Peyer's patch (tissue), 4 donors: ENCODE measurements around the gene DAPK3.

ENCODE experiments used
- POLR2A ChIP-seq, 2 donors: fragments of 450-650 bp; IDR thresholded peaks; one replicate each; pipeline ENCODE4 v1.5.1; 2017; ENCODE audit warnings: antibody characterized with exemption in 2 of 2, mild to moderate bottlenecking in 2 of 2, moderate library complexity in 2 of 2
- TF ChIP-seq, protein P1 (sequence below), 6 experiments: fragments of 450-650 bp in 4 of 6; fragments of 200-600 bp in 2 of 6; sonication (generic) in 1 of 6; IDR thresholded peaks; one replicate each; pipeline ENCODE4 v1.5.1; 2017 to 2019; ENCODE audit warnings: antibody characterized with exemption in 6 of 6, mild to moderate bottlenecking in 3 of 6, moderate library complexity in 1 of 6

DNA sequence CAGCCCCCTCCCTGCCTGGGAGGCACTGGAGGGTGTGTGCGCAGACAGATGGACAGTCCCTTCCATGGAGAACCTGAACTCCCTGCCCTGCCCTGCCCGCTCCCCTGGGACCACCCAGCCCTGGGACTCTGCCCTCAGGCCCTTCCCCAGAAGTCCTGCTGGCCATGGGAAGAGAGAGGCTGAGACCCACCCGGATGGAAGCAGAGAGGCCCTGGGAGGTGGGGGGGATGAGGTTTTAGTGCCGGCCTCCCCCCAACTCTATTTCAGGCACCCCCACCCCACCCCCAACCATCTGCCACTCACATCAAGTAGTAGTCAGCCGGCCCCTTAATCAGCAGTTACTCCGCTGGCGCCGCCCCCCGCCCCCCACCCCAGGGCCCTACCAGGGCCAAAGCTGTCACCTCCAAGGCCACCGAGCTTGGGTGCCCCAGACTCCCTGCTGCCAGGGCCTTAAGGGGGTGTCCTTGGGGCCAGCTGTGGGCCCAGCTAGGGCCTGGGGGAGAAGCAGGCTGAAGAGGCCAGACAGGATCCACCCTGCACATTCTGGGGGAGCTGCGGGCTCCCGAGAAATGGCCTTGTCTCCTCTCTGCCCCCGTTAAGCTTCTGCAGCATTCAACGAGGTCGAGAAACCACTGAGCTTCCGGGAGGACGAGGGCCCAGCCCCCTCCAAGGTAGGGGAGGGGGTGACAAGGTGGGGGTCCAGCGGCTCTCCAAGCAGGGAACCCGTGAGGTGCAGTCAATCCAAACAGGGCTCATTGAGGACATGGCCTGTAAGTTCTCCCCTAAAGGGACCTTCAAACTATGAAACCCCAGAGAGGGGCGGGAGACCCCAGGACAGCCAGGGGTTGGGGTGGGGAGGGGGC is 20.7 kb downstream of the DAPK3 start:
- TF ChIP-seq, protein P1, sequence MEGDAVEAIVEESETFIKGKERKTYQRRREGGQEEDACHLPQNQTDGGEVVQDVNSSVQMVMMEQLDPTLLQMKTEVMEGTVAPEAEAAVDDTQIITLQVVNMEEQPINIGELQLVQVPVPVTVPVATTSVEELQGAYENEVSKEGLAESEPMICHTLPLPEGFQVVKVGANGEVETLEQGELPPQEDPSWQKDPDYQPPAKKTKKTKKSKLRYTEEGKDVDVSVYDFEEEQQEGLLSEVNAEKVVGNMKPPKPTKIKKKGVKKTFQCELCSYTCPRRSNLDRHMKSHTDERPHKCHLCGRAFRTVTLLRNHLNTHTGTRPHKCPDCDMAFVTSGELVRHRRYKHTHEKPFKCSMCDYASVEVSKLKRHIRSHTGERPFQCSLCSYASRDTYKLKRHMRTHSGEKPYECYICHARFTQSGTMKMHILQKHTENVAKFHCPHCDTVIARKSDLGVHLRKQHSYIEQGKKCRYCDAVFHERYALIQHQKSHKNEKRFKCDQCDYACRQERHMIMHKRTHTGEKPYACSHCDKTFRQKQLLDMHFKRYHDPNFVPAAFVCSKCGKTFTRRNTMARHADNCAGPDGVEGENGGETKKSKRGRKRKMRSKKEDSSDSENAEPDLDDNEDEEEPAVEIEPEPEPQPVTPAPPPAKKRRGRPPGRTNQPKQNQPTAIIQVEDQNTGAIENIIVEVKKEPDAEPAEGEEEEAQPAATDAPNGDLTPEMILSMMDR (IDR thresholded peaks at IDR 0.05), result no peak
- TF ChIP-seq POLR2A (IDR thresholded peaks at IDR 0.05), result no peak
